Activated CD8-positive, alpha-beta T cell treated with anti-CD3 and anti-CD28 coated beads for 36 hours (primary cell): ENCODE measurements around the gene PPP4R2. TPM values are rescaled to one million over a fixed set of nuclear protein-coding genes. Genes with fewer than 3 reads are reported as not detected.

ENCODE experiments used
- ATAC-seq: fragments of 200-7000 bp; cut with Tn5 transposase; one replicate; pipeline ENCODE4 v1.10.0; 2021; ENCODE audit warnings: mild to moderate bottlenecking, moderate library complexity
- CTCF ChIA-PET: fragments of 350-600 bp; sonication (Branson Sonifier 250); formaldehyde crosslinking; loops from one replicate; lab custom pipeline; 2021; ENCODE audit warnings: antibody characterized with exemption; lab: Charles Lee
- POLR2A ChIA-PET: fragments of 350-600 bp; sonication (Branson Sonifier 250); formaldehyde crosslinking; loops from one replicate; lab custom pipeline; 2021; ENCODE audit warnings: antibody characterized with exemption; lab: Charles Lee
- DNase-seq: peaks from one replicate; pipeline ENCODE4 v3.0.0-alpha.2; 2020
- H3K27ac Mint-ChIP-seq: one replicate; pipeline ENCODE4 v1.8.0; 2021; ENCODE audit warnings: mild to moderate bottlenecking, mixed read lengths
- H3K27me3 Mint-ChIP-seq: one replicate; pipeline ENCODE4 v1.8.0; 2021; ENCODE audit warnings: mixed read lengths
- H3K36me3 Mint-ChIP-seq: one replicate; pipeline ENCODE4 v1.8.0; 2021; ENCODE audit warnings: low read depth, mixed read lengths
- H3K4me1 Mint-ChIP-seq: one replicate; pipeline ENCODE4 v1.8.0; 2021; ENCODE audit warnings: low read depth, mixed read lengths
- H3K4me3 Mint-ChIP-seq: one replicate; pipeline ENCODE4 v1.8.0; 2021; ENCODE audit warnings: mild to moderate bottlenecking, moderate library complexity, mixed read lengths
- H3K9me3 Mint-ChIP-seq: one replicate; pipeline ENCODE4 v1.8.0; 2021; ENCODE audit warnings: mixed read lengths
- CTCF ChIP-seq: fragments of 200-600 bp; IDR thresholded peaks from one replicate; pipeline ENCODE4 v1.8.0; 2022; ENCODE audit warnings: antibody characterized with exemption, mild to moderate bottlenecking
- intact Hi-C: fragments of 100-400 bp; cut with micrococcal nuclease; formaldehyde crosslinking; loops from one replicate; pipeline ENCODE4 v1.10.0; 2022
- total RNA-seq, 2 experiments: library from RNA; stranded (reverse); gene quantifications; one replicate each; pipeline ENCODE4 v1.2.3, GENCODE V29; 2021

PPP4R2 gene
- total RNA-seq, 2 experiments from 2014 or later = 85.5 to 88.6 TPM

DNA sequence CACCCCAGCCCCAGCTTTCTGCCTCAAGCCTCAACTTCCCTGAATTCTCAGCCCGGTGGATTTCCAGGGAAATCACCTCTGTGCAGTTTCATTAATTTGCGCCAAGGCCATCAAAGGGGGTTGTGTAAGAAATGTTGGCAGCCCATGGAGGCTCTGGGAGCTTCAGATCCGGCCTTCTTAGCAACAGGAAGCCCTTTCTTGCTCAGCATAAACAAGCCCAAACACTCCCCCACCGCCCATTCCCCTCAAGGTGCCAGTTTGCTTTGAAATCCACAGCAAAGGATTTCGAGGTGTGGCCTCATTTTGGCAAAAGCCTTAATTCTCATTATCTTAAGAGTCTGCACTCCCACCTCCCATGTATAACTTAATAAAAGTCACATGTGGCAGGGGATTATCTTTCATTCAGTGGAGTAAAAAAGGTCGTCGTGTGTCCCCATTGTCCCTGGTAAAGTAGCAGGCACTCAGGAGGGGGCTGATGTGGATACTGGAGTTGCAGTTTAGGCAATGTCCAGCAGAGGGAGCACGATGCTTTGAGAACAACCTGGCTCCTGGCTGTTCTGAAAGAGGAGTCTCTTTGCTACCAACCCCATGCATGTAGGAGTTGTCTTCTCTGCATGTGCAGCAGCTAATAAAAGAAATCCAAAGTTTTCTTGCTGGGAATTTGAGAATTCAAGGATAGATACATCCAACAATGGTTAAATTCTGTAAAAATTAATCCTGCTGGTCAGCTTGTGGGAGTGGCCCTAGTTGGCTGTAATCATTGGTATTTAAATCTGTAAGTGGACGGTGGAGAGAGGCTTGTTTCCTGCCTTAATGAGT is 104.3 kb downstream of the PPP4R2 start:
- H3K4me3 Mint-ChIP-seq = no peak overlapping the region
- H3K4me1 Mint-ChIP-seq = no peaks in the 10 kb centered on the region
- ChIA-PET CTCF (interaction anchor here (0.6 to 4.8 kb wide), 17 partner anchors 8 to 1156 kb away, joined by 3 to 43 read pairs (median 3); no protein-coding TSS in a partner anchor), POLR2A (interaction anchor here (1.1 kb wide), 1 partner anchor 10 kb away, joined by 3 read pairs; no protein-coding TSS in a partner anchor)
- DNase-seq (peak; percentile 90), ATAC-seq (peak; percentile 75)
- no peak overlapping the region for H3K27ac Mint-ChIP-seq
- intact Hi-C loops = loop anchor here (1.0 to 2.0 kb wide), 2 partner anchors 332 to 401 kb away; no protein-coding TSS in a partner anchor
- no peaks in the 10 kb centered on the region for H3K36me3 Mint-ChIP-seq
- H3K27me3 Mint-ChIP-seq = no peaks in the 10 kb centered on the region
- H3K9me3 Mint-ChIP-seq = no peaks in the 10 kb centered on the region
- TF ChIP-seq CTCF = peak; percentile 88

GRCh38 chr3:73101881-73102280 is 105.3 kb downstream of the PPP4R2 start:
- no peak for DNase-seq
- H3K27ac Mint-ChIP-seq = no peak overlapping the region
- intact Hi-C loops = loop anchor here (1.0 to 2.0 kb wide), 2 partner anchors 331 to 400 kb away; no protein-coding TSS in a partner anchor
- H3K4me3 Mint-ChIP-seq = no peak overlapping the region
- H3K36me3 Mint-ChIP-seq = no peaks in the 10 kb centered on the region
- H3K4me1 Mint-ChIP-seq = no peaks in the 10 kb centered on the region
- ChIA-PET CTCF (interaction anchor here (0.7 to 4.8 kb wide), 11 partner anchors 9 to 704 kb away, joined by 3 to 43 read pairs (median 3); no protein-coding TSS in a partner anchor), POLR2A (no interaction called here)
- H3K27me3 Mint-ChIP-seq = no peaks in the 10 kb centered on the region
- ATAC-seq = no peak
- no peaks in the 10 kb centered on the region for H3K9me3 Mint-ChIP-seq
- no peak for TF ChIP-seq CTCF

GRCh38 chr3:73107215-73107614 is 110.6 kb downstream of the PPP4R2 start:
- intact Hi-C loops = no loop called here
- Mint-ChIP-seq H3K9me3 (no peaks in the 10 kb centered on the region), H3K27ac (no peak overlapping the region), H3K4me3 (no peak overlapping the region), H3K36me3 (no peaks in the 10 kb centered on the region), H3K27me3 (peaks cover 5% of the 10 kb centered on the region), H3K4me1 (no peaks in the 10 kb centered on the region)
- CTCF ChIA-PET = interaction anchor here (1.3 kb wide), 1 partner anchor 395 kb away, joined by 3 read pairs; no protein-coding TSS in a partner anchor
- POLR2A ChIA-PET = no interaction called here
- no peak for DNase-seq
- TF ChIP-seq CTCF = no peak
- ATAC-seq = no peak

- no peaks in the 10 kb centered on the region for H3K9me3 Mint-ChIP-seq
- H3K4me3 Mint-ChIP-seq = no peak overlapping the region
- ChIA-PET POLR2A (no interaction called here), CTCF (interaction anchor here (1.3 kb wide), 1 partner anchor 394 kb away, joined by 3 read pairs; no protein-coding TSS in a partner anchor)
- no peak overlapping the region for H3K27ac Mint-ChIP-seq
- H3K27me3 Mint-ChIP-seq = peaks cover 5% of the 10 kb centered on the region
- TF ChIP-seq CTCF = no peak
- intact Hi-C loops = no loop called here
- no peaks in the 10 kb centered on the region for H3K36me3 Mint-ChIP-seq
- DNase-seq (no peak), ATAC-seq (no peak)
- no peaks in the 10 kb centered on the region for H3K4me1 Mint-ChIP-seq
These were observed 111.1 kb downstream of the PPP4R2 start for GRCh38 chr3:73107676-73108187.
